SIG-M5 treated with dmso at 0.1 percent for 504 hours (cell line): ENCODE measurements around the gene NDUFV1.
"Not testable (repeated sequence)": the region's sequence is repeated elsewhere in the genome, so short reads cannot be mapped to it uniquely, and the experiment has no call there.

Experiments used
- DNase-seq: peaks from one replicate; lab custom pipeline; 2025; ENCODE audit not compliant: unreplicated experiment; lab: John Stamatoyannopoulos, UW

Gene NDUFV1

GRCh38 chr11:67606492-67607295 is at the start of gene NDUFV1:
Gene NDUFV1, plus strand, starts transcription at chr11:67606936. Its CDS starts 69 bp downstream, at chr11:67607005.
- peak; percentile 90 for DNase-seq

- no peak for DNase-seq
These were observed 48.5 kb upstream of the NDUFV1 start for GRCh38 chr11:67558084-67558772.

- DNase-seq, result no peak
These were observed 44.6 kb upstream of the NDUFV1 start for GRCh38 chr11:67561971-67562619.

- DNase-seq, result no peak
These were observed 43.6 kb upstream of the NDUFV1 start for GRCh38 chr11:67562963-67563704.

GRCh38 chr11:67563705-67564114 is 43.0 kb upstream of the NDUFV1 start:
- DNase-seq, result not testable (repeated sequence)

GRCh38 chr11:67564230-67564629 is 42.5 kb upstream of the NDUFV1 start:
- no peak for DNase-seq

GRCh38 chr11:67571443-67571842 is 35.3 kb upstream of the NDUFV1 start:
- DNase-seq, result no peak

GRCh38 chr11:67572305-67572704 is 34.4 kb upstream of the NDUFV1 start:
- no peak for DNase-seq

GRCh38 chr11:67572747-67573419 is 33.9 kb upstream of the NDUFV1 start:
- DNase-seq, result peak; percentile 45

GRCh38 chr11:67574938-67575337 is 31.8 kb upstream of the NDUFV1 start:
- no peak for DNase-seq

- no peak for DNase-seq
These were observed 29.8 kb upstream of the NDUFV1 start for GRCh38 chr11:67576735-67577475.

- no peak for DNase-seq
These were observed 28.8 kb upstream of the NDUFV1 start for GRCh38 chr11:67577951-67578350.

- no peak for DNase-seq
These were observed 25.3 kb upstream of the NDUFV1 start for GRCh38 chr11:67581469-67581868.

- no peak for DNase-seq
These were observed 24.7 kb upstream of the NDUFV1 start for GRCh38 chr11:67582011-67582410.

- DNase-seq, result peak; percentile 73
These were observed 23.2 kb upstream of the NDUFV1 start, which contains the start of gene GSTP1 for GRCh38 chr11:67583247-67584204. Gene GSTP1, plus strand, starts transcription at chr11:67583812. Its CDS starts 32 bp downstream, at chr11:67583844.

GRCh38 chr11:67584205-67584880 is 22.4 kb upstream of the NDUFV1 start:
- DNase-seq, result peak; percentile 79

GRCh38 chr11:67584881-67585873 is 21.6 kb upstream of the NDUFV1 start:
- DNase-seq, result no peak
